ENCODE results near the gene SUMO4.
A peak's percentile ranks its signal among the peaks of the same experiment; 100 is the strongest.
"Not testable (repeated sequence)": the region's sequence is repeated elsewhere in the genome, so short reads cannot be mapped to it uniquely, and the experiment has no call there.

The SUMO4 gene

DNA sequence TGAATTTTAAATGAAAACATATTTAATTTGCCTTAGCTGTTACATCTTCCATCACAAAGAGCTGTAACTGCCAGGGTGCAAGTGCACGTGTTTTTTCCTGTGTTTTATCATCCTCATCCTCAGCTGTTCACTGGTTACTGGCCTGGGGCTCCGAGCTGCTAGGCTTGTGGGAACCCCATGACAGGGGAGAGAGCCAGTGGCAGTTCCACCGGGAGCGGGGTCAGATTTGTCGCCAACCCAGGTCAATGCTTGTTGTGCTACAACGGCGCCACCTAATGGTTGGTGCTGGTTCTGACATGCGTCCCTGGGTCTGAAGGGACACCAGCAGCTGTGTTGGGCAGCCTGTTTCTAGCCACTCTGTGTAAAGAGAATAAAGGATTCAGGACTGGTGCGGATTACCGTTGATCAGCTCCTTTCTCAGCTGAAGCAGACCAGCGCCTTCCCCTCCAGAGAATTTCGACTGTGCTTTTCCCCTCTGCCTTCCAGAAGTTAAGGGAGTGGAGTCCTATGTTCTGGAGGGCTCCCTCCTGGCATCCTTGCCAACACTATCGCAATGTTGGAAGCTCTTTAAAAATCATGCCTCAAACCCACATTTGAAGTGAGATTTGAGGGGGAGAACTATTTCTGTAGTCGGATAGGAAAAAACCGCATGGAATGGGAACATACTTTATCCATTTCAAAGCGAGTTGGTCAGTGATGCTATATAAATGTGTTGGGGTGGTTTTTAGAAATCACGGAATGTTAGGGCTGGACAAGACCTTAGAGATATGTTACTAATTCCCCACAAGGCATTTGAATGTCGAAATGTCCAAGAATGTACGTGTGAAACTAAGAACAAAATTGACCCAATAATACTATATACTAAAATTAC is 32.1 kb downstream of the SUMO4 start:
- peak; percentile 82 for DNase-seq (ENCODE audit: low spot score)

- no peak for DNase-seq (ENCODE audit: low spot score)
These were observed 33.3 kb downstream of the SUMO4 start for GRCh38 chr6:149433405-149433804.

DNA sequence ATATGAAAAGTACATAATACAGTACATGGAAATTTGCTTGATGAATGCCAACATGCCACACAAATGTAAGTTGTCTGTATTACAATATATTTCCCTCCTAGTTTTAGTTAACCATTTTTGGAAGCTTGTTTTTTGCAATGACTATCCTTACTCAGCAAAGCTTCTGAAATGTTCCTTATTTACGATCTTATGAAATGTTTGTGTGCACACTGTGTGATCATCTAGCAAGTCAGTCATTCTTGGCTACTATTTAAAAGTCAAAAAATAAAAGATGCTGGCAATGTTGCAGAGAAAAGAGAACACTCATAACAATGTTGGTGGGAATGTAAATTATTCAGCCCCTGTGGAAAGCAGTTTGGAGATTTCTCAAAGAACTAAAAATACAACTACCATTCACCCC is 33.8 kb downstream of the SUMO4 start:
- no peak for DNase-seq (ENCODE audit: low spot score)

- DNase-seq (ENCODE audit: low spot score) = no peak
These were observed 36.0 kb downstream of the SUMO4 start for GRCh38 chr6:149435919-149436586.

DNA sequence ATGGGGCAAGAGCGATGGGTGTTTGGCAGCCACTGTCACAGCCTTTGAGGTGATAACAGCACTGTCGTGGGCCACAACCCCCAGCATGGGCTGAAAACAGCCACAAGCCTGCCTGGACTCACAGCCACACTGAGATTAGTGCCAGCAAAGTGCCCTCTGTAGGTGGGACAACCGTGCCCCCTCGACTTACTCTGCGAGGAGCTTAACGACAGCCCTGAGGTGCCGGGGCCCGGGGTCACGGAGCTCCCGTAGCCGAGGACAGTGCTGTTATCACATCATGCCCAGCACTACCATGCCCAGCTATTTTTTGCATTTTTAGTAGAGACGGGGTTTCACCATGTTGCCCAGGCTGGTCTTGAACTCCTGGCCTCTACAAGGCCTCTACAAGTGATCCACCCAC is 36.6 kb downstream of the SUMO4 start:
- DNase-seq (ENCODE audit: low spot score) = no peak

DNA sequence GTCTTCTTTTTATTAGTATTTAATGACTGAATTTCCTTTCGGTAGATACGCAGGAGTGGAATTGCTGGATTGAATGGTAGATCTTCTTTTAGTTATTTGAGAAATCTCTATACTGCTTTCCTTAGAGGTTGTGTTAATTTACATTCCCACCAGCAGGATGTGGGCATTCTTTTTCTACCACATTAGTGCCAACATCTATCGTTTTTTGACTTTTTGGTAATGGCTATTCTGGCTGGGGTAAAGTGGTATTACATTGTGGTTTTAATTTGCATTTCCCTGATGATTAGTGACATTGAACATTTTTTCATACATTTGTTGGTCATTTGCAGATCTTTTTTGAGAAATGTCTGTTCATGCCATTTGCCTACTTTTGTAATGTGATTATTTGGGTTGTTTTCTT is 37.1 kb downstream of the SUMO4 start:
- DNase-seq (ENCODE audit: low spot score) = no peak

GRCh38 chr6:149438855-149439254 is 38.8 kb downstream of the SUMO4 start:
- no peak for DNase-seq (ENCODE audit: low spot score)

DNA sequence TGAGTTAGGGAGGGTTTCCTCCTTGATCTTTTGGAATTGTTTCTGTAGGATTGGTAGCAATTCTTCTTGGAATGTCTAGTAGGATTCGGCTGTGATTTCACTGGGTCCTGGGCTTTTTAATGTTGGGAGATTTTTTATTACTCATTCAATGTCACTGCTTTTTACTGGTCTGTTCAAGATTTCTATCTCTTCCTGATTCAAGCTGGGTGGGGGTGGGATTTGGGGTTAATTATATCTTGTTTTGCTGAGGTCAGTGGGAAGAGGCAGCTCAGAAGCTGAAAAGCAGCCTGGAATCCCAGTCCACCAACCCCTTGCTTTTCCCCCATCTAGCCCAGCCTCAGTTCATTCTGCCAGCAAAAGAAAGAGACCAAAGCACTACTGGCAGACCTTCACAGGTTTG is 39.6 kb downstream of the SUMO4 start:
- DNase-seq (ENCODE audit: low spot score) = no peak

DNA sequence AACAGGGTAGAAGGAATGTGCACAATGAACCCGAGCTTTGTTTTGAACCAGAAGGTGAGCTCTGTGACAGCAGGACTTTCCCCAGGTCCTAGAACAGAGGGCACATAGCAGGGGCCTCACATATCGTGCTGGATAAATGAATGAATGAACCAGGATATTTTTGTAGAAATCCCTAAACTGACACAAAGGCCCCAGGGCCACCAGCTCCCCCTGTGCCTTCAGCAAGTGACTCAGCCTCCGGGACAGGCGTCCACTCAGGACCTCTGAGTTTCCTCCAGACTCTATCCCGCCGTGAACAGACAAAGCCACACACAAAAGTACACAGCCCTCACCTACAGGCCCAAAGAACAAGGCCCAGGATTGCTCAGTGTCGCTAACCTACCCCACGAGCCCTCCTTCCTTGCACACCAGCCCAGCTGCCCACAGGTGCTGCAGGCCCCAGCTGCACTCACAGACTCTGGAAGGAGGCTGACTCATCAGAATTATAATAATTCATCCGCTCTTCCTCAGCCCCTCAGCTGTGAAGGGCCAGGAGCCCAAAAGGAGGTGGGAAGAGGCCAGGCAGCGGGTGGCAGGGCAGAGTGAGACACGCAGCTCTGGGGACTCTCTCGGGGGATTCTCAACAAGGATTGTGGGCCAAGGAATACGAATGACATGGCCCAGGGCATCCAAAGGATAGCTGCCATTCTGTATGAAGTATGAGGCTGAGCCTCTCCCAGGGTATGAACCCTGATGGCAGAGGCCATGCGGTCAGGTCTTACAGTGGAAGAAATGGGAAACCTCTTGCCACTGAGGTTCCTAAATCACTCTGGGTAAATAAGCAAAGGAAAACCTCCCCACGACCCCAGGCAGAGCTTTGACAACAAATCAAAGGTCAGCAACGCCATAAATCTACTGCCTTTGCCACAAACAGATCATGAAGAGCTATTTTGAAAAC is 40.9 kb downstream of the SUMO4 start:
- DNase-seq (ENCODE audit: low spot score) = no peak

DNA sequence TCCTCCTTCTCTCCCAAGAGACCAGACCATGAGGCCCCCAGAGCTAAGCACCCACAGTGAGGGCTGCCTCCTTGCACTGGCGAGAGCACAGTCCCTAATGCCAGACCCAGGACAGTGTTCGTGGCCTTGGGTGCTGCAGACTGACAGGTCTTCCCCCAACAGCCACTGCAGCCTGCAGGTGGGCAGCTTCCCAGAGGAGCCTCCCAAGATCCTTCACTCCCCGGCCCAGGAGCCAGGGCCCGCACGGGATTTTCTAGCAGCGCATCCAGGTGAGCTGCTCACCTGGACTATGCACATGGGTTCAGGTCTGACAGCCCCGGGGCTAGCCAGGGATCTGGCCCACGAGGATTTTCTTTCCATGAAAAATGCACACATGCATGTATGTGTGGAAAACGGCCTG is 41.7 kb downstream of the SUMO4 start:
- no peak for DNase-seq (ENCODE audit: low spot score)

- DNase-seq (ENCODE audit: low spot score) = no peak
These were observed 43.5 kb downstream of the SUMO4 start for GRCh38 chr6:149443411-149444181.

DNA sequence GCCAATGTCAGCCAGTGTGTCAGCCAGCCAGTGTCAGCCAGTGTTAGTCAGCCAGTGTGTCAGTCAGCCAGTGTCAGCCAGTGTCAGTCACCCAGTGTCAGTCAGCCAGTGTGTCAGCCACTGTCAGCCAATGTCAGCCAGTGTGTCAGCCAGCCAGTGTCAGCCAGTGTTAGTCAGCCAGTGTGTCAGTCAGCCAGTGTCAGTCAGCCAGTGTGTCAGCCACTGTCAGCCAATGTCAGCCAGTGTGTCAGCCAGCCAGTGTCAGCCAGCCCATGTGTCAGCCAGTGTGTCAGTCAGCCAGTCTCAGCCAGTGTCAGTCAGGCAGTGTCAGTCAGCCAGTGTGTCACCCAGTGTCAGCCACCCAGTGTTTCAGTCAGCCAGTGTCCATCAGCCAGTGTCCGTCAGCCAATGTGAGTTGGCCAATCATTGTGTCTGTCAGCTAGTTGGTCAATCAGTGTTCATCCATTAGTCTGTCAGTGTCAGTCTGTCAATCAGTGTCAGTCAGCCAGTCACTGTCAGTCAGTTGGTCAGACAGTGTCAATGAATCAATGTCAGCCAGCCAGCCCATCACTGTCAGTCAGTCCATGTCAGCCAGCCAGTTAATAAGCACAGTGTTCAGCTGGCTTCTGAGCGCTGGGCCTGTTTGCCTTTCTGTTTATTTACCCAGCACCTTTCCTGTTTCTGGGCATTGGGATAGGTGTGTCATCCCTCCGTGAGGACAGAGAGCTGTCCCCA is 44.5 kb downstream of the SUMO4 start:
- DNase-seq (ENCODE audit: low spot score) = not testable (repeated sequence)

DNA sequence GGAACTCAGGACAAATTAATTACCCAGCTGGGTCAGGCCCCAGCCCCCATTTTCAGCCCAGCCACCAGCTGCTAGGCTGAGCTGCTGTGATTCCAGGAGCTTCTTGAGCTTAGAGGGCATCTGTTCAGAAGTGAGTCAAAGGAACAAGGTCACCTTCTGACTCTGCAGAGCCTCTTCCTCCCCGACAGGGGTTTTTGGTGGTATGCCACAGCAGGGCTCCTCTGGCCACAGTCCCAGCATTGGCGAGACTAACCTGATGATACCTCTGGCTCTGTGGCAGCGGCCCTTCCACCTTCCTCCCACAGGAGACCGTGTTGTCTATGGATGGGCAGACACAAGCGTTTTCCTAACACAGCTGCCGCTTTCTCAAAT is 45.0 kb downstream of the SUMO4 start:
- DNase-seq (ENCODE audit: low spot score) = no peak

DNA sequence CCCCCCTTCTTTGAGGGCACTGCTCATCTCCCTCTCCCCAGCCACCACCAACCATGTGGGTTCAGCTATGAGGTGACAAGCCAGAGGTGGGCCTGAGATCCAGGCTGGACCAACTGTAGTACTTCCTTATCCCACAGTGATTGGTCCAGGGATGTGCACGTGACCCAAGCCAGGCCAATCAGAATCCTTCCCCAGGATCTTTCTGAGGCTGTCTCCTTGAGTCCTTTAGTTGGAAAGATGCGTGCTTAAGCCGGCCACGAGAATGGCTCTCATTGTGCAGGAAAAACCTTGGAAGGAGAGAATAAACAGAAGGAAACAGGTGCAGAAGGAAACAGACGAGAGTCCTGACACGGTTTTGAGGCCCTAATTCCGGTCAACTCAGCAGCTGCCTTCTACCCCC is 45.5 kb downstream of the SUMO4 start:
- no peak for DNase-seq (ENCODE audit: low spot score)

GRCh38 chr6:149446791-149447376 is 46.8 kb downstream of the SUMO4 start:
- no peak for DNase-seq (ENCODE audit: low spot score)

DNA sequence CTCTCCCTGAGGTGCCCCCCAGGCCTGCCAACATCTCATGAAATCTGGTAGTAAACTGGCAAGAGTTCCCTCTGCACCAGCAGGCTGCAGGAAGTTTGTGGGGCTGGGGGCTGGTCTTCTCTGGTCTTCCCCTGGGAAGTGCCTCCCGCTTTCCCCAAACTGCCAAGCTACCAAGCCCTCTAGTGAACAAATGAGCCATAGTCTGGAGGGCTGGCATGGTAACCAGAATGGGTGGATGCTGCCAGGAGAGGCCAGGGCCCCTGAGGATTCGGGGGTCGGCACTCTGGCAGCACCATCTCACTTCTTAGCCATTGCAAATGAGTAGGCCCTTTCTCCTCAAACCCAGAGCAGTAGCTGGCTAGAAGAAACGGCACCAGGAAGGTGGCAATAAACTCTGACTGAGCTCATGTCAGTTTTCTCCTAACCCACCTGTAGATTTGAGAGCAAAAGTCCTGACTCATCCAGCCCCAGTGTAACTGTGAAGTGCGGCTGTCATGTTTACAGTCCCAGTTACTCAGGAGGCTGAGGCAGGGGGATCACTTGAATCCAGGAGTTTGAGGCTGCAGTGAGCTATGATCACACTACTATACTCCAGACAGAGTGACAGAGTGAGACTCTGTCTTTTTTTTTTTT is 48.9 kb downstream of the SUMO4 start:
- no peak for DNase-seq (ENCODE audit: low spot score)

- no peak for DNase-seq (ENCODE audit: low spot score)
These were observed 50.0 kb downstream of the SUMO4 start for GRCh38 chr6:149449831-149450678.

Measured in LoVo (cell line).